GM18951 (cell line): ENCODE measurements around the gene TEK.
"Not testable (repeated sequence)": the region's sequence is repeated elsewhere in the genome, so short reads cannot be mapped to it uniquely, and the experiment has no call there.

ENCODE experiments used
- POLR2A ChIP-seq: IDR thresholded peaks from 4 replicates; pipeline ENCODE4 v1.6.1; 2011; ENCODE audit warnings: mild to moderate bottlenecking; ENCODE audit not compliant: insufficient read length, insufficient read depth; ENCODE audit errors: extremely low read depth
- in situ Hi-C: fragments of 300-500 bp; cut with MboI; formaldehyde crosslinking; loops from one replicate; pipeline ENCODE4 v1.12.0; 2022; ENCODE audit warnings: low sequenced_read_pairs, mixed read lengths, inconsistent platforms; ENCODE audit not compliant: unreplicated experiment

Gene TEK

DNA sequence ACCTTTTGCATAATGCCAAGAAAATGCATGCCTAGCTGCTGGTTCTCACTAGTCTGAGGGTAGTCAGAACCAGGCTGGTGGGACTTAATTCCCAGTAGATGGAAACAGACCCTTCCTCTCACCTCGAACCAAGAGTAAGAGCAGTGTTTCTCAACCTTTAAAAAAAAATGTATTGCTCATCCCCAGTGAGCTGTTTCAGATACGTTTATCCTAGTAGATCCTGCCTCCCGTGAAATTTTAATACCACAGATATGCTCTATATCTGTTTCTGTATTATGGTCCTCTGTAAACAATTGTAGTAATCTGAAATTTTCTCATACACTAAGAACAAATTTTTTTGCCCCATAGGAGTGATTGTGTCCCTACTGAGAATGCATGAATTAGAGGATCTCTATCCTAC lies 86.2 kb downstream of the TEK start:
- no peak for TF ChIP-seq POLR2A
- in situ Hi-C loops, result no loop called here

DNA sequence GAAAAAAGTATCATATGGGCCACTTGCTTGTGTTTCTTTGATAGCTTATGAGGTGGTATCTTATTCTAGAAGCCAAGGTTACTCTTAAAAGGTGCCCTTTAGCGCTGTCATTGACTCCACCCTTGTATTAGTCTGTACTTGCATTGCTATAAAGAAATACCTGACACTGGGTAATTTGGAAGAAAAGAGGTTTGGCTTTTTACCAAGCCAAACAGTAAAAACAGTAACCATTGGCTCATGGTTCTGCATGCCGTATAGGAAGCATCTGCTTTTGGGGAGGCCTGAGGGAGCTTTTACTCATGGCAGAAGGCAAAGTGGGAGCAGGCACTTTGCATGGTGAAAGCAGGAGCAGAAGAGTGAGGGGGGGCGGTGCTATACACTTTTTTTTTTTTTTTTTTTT lies 87.4 kb downstream of the TEK start:
- in situ Hi-C loops, result no loop called here

GRCh38 chr9:27198190-27198589 lies 89.2 kb downstream of the TEK start:
- no peak for TF ChIP-seq POLR2A
- in situ Hi-C loops, result no loop called here

More for the DNA sequence above, 87.4 kb downstream of the TEK start:
- TF ChIP-seq POLR2A, result no peak

- in situ Hi-C loops, result no loop called here
- TF ChIP-seq POLR2A, result no peak
Measured at GRCh38 chr9:27202056-27202455, 93.0 kb downstream of the TEK start.

- in situ Hi-C loops, result no loop called here
- no peak for TF ChIP-seq POLR2A
Measured at GRCh38 chr9:27203783-27204182, 94.8 kb downstream of the TEK start.

GRCh38 chr9:27204578-27204977 lies 95.6 kb downstream of the TEK start:
- in situ Hi-C loops, result no loop called here
- TF ChIP-seq POLR2A, result no peak

DNA sequence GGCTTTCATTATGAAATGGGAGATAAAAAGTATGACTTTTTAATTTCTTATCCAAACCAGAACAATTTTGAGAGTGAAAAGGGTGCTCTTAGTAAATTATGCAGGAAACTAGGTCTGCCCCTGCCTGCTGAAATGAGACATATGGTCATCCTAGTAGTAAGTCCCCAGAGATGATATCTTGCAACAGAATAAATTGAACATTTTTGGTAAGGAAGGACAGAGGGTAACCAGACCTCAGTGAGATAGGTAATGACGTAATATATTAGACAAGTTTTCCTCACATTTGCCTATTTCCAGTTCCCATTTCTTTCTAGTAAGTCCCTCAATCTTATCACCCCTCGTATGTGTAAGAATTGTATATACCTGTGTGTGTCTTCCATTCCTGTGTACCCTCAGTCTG lies 96.2 kb downstream of the TEK start:
- TF ChIP-seq POLR2A, result no peak
- in situ Hi-C loops, result no loop called here

- no peak for TF ChIP-seq POLR2A
- in situ Hi-C loops, result no loop called here
Measured at GRCh38 chr9:27206041-27206440, 97.0 kb downstream of the TEK start.

DNA sequence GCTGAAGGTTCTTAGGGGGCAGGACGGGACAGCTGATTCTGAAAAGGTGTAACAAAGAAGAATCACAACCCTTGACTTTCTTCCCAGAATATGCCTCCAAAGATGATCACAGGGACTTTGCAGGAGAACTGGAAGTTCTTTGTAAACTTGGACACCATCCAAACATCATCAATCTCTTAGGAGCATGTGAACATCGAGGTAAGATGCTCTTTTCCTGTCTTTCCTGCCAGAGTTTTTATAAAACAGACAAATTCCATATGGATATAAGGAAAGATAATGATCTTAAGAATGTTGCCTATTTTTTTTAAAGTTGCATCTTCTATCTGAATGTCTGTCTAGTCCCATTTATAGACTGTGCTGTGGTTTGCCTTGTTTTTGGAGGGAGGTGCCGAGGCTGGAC lies 100.0 kb downstream of the TEK start:
- TF ChIP-seq POLR2A, result no peak
- in situ Hi-C loops, result no loop called here

DNA sequence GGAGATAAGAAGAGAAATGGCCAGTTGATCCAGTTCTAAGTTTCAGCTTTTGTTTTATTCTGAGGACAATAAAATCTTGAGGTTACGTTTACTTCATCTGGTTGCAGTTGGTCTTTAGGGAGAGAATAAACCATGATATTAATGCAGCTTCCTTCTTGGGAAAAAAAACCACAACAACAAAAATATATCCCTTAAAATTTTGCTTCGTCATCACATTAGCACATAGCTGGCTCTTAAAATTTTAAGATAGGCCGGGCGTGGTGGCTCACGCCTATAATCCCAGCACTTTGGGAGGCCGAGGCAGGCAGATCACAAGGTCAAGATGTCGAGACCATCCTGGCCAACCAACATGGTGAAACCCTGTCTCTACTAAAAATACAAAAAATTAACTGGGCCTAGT lies 101.6 kb downstream of the TEK start:
- no peak for TF ChIP-seq POLR2A
- in situ Hi-C loops, result no loop called here

DNA sequence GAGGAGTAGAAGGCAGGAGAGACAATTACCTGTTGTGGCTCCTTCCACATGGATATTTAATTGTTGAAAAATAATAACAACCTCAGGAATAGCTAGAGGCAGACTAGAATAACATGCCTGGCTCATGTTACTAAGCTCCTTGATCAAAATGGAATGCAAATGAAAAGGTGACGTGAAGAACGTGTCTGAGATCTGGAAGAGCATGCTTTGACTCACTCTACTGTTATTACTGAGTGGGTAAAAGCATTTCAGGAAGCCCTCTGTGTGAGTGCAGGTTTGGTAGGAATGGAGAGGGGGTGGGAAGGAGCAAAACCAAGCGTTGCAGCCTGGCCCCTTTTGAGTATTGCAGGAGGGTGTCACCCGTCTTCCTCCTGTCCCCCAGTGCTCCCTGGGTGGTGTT lies 103.2 kb downstream of the TEK start:
- in situ Hi-C loops, result no loop called here
- TF ChIP-seq POLR2A, result no peak

- TF ChIP-seq POLR2A, result no peak
- in situ Hi-C loops, result no loop called here
Measured at GRCh38 chr9:27212621-27213020, 103.6 kb downstream of the TEK start.

- TF ChIP-seq POLR2A, result no peak
- in situ Hi-C loops, result no loop called here
Measured at GRCh38 chr9:27227192-27227591, 118.2 kb downstream of the TEK start.

GRCh38 chr9:27239648-27240047 lies 130.6 kb downstream of the TEK start:
- in situ Hi-C loops, result not testable (repeated sequence)

DNA sequence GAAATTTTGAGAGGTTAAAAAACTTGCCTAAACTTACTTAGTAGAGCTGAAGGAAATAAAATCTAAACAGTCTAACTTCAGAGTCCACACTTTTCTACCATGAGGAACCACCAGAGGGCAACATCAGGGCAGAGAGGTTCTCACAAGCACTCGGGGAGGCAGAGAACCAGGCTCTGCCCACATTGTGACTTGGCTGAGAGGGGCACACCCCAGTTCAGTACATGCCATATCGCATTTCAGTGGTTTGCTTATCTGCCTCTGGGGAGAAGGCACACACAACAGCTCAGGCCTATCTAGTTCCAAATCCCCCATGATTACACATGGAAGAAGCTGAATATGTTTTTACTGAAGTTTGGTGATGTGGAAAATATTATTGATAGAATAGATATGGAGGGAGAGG lies 138.7 kb downstream of the TEK start:
- in situ Hi-C loops, result no loop called here
- TF ChIP-seq POLR2A, result no peak

- in situ Hi-C loops, result no loop called here
- TF ChIP-seq POLR2A, result no peak
Measured at GRCh38 chr9:27248702-27249101, 139.7 kb downstream of the TEK start.

GRCh38 chr9:27258662-27259061 lies 149.6 kb downstream of the TEK start:
- no peak for TF ChIP-seq POLR2A
- in situ Hi-C loops, result no loop called here
